ENCODE data around the gene NCR2.

Gene NCR2

DNA sequence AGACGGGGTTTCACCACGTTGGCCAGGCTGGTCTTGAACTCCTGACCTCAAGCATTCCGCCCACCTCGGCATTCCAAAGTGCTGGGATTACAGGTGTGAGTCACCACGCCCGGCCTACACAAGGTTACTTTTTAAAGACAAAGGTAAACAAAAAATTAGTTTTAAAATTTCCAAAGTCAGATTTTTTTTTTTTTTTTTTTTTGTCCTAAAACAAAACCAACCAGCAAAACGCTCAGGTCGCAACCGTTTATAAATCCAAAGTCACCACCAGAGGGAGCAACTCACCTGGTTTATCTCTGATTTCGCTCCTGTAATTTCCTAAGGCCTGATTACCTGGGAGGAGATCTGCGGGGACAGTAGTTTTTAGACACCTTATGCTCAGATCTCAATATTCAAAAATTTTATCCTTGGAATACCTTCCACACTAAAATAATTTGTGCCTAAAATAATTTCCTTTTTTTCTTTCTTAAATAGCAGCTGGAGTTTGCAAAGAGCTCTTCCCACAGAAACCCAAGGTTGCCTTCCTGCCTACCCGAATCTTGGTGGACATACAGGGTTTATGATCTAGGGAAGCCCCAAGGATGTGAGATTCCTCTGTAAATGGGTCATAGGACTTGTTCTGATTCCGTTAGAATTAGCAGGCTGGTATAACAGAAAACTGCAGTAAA lies 29.1 kb upstream of the NCR2 start:
- no peaks in the 10 kb centered on the region for H3K9me2 ChIP-seq (ENCODE audit: low read depth, low read length)
- no peaks in the 10 kb centered on the region for H3F3A ChIP-seq (ENCODE audit: insufficient read depth, low read length)
- 0 out of 2 replicates have a peak, but pooled peaks cover 7% of the 10 kb centered on the region for H3K27me3 ChIP-seq (ENCODE audit: insufficient read depth, low read length)
- TF ChIP-seq, protein P1, sequence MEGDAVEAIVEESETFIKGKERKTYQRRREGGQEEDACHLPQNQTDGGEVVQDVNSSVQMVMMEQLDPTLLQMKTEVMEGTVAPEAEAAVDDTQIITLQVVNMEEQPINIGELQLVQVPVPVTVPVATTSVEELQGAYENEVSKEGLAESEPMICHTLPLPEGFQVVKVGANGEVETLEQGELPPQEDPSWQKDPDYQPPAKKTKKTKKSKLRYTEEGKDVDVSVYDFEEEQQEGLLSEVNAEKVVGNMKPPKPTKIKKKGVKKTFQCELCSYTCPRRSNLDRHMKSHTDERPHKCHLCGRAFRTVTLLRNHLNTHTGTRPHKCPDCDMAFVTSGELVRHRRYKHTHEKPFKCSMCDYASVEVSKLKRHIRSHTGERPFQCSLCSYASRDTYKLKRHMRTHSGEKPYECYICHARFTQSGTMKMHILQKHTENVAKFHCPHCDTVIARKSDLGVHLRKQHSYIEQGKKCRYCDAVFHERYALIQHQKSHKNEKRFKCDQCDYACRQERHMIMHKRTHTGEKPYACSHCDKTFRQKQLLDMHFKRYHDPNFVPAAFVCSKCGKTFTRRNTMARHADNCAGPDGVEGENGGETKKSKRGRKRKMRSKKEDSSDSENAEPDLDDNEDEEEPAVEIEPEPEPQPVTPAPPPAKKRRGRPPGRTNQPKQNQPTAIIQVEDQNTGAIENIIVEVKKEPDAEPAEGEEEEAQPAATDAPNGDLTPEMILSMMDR (IDR thresholded peaks at IDR 0.05; ENCODE audit: low read length) = peak; percentile 62
- no peak for TF ChIP-seq EZH2 (IDR thresholded peaks at IDR 0.05; ENCODE audit: borderline replicate concordance, low read length)
- no peaks in the 10 kb centered on the region for H3K36me3 ChIP-seq (ENCODE audit: insufficient read depth, low read length)
- no peak overlapping the region for H3K4me2 ChIP-seq (ENCODE audit: low read length)
- no peaks in the 10 kb centered on the region for H3K79me2 ChIP-seq (ENCODE audit: insufficient read depth, low read length)
- no peaks in the 10 kb centered on the region for H4K20me1 ChIP-seq (ENCODE audit: insufficient read depth, low read length)
- H2AFZ ChIP-seq (ENCODE audit: low read length) = no peak overlapping the region
- no peaks in the 10 kb centered on the region for H3K9me3 ChIP-seq (ENCODE audit: low read length)
- H3K27ac ChIP-seq (ENCODE audit: low read depth, low read length, poor library complexity, severe bottlenecking) = no peak overlapping the region
- no peak overlapping the region for H3K9ac ChIP-seq (ENCODE audit: low read length)
- no peak overlapping the region for H3K4me3 ChIP-seq (ENCODE audit: low read depth, low read length, poor library complexity, severe bottlenecking)
- no peaks in the 10 kb centered on the region for H3K4me1 ChIP-seq (ENCODE audit: insufficient read depth, low read length, severe bottlenecking)

DNA sequence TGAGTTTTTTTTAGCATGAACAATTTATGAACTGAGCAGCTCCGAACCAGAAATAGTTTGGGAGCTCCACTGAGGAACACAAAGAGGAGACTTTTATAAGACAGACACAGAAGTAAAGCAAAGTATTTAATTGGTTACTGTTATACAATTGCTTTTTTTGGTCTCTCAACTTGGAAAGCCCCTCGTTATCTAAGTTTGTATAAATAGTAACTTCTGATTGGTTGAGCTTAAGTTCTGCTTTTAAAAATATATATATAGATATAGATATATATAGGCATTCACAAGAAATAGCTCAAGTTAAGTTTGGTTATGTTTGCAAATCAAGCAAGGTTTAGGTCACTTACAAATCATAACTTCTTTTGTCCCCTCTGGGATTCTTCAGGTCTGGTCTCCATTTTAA lies 20.2 kb upstream of the NCR2 start:
- H3K36me3 ChIP-seq (ENCODE audit: insufficient read depth, low read length) = no peaks in the 10 kb centered on the region
- H3K9ac ChIP-seq (ENCODE audit: low read length) = no peak overlapping the region
- no peaks in the 10 kb centered on the region for H3K9me3 ChIP-seq (ENCODE audit: low read length)
- H3F3A ChIP-seq (ENCODE audit: insufficient read depth, low read length) = no peaks in the 10 kb centered on the region
- H3K9me2 ChIP-seq (ENCODE audit: low read depth, low read length) = no peaks in the 10 kb centered on the region
- H3K79me2 ChIP-seq (ENCODE audit: insufficient read depth, low read length) = no peaks in the 10 kb centered on the region
- H2AFZ ChIP-seq (ENCODE audit: low read length) = no peak overlapping the region
- H3K27me3 ChIP-seq (ENCODE audit: insufficient read depth, low read length) = 0 out of 2 replicates have a peak, but pooled peaks cover 7% of the 10 kb centered on the region
- H3K4me2 ChIP-seq (ENCODE audit: low read length) = no peak overlapping the region
- peaks cover 11% of the 10 kb centered on the region for H3K4me1 ChIP-seq (ENCODE audit: insufficient read depth, low read length, severe bottlenecking)
- H3K4me3 ChIP-seq (ENCODE audit: low read depth, low read length, poor library complexity, severe bottlenecking) = no peak overlapping the region
- H4K20me1 ChIP-seq (ENCODE audit: insufficient read depth, low read length) = no peaks in the 10 kb centered on the region
- no peak overlapping the region for H3K27ac ChIP-seq (ENCODE audit: low read depth, low read length, poor library complexity, severe bottlenecking)
- TF ChIP-seq, protein P1 (IDR thresholded peaks at IDR 0.05; ENCODE audit: low read length) = no peak
- no peak for TF ChIP-seq EZH2 (IDR thresholded peaks at IDR 0.05; ENCODE audit: borderline replicate concordance, low read length)

DNA sequence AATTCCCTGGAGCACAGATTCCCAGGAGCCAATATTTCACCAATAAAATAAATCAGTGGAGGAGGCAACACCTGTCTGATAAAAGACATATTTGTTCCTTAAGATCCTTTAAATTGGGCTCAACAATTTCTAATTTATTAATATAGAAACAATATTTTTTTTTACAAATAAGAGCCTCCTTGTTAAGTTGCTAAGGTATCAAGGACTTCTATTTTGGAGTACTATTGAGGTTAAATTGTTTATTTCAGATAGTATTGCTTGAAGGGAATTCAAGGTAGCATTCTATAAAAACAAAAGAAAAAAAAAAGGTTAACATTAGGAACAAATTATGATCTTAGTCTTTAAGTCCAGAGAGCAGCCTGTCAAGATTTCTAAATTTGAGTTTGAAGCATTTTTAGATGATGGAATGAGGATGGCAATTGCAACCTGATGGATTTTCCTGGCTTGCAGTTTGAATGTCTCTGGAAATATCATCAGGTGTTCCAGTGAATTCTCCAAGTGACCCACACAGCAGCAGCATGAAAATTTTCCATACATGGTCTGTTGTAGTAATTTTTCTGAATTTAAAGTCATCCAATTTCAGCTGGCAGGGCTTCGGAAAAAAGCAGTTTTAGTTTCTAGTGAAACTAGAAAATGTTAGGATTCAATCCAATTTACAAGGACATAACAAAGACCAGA lies 19.3 kb upstream of the NCR2 start:
- Histone ChIP-seq H3K4me1 (ENCODE audit: insufficient read depth, low read length, severe bottlenecking) (peaks cover 11% of the 10 kb centered on the region), H3K9ac (ENCODE audit: low read length) (no peak overlapping the region), H3F3A (ENCODE audit: insufficient read depth, low read length) (no peaks in the 10 kb centered on the region), H3K4me3 (ENCODE audit: low read depth, low read length, poor library complexity, severe bottlenecking) (no peak overlapping the region), H3K9me2 (ENCODE audit: low read depth, low read length) (no peaks in the 10 kb centered on the region), H2AFZ (ENCODE audit: low read length) (no peak overlapping the region), H4K20me1 (ENCODE audit: insufficient read depth, low read length) (no peaks in the 10 kb centered on the region), H3K79me2 (ENCODE audit: insufficient read depth, low read length) (no peaks in the 10 kb centered on the region), H3K27me3 (ENCODE audit: insufficient read depth, low read length) (0 out of 2 replicates have a peak, but pooled peaks cover 3% of the 10 kb centered on the region), H3K36me3 (ENCODE audit: insufficient read depth, low read length) (no peaks in the 10 kb centered on the region), H3K27ac (ENCODE audit: low read depth, low read length, poor library complexity, severe bottlenecking) (no peak overlapping the region), H3K9me3 (ENCODE audit: low read length) (no peaks in the 10 kb centered on the region), H3K4me2 (ENCODE audit: low read length) (no peak overlapping the region)
- TF ChIP-seq, protein P1 (IDR thresholded peaks at IDR 0.05; ENCODE audit: low read length) = no peak
- no peak for TF ChIP-seq EZH2 (IDR thresholded peaks at IDR 0.05; ENCODE audit: borderline replicate concordance, low read length)
